Measurements from ENCODE around the gene ADGRA1.

Gene ADGRA1

GRCh38 chr10:133151543-133151972 lies 63.8 kb downstream of the ADGRA1 start:
- DNase-seq: no peak

- DNase-seq: no peak
Observed at GRCh38 chr10:133154411-133154810, 66.7 kb downstream of the ADGRA1 start.

GRCh38 chr10:133154996-133155778 lies 67.5 kb downstream of the ADGRA1 start:
- no peak for DNase-seq

DNA sequence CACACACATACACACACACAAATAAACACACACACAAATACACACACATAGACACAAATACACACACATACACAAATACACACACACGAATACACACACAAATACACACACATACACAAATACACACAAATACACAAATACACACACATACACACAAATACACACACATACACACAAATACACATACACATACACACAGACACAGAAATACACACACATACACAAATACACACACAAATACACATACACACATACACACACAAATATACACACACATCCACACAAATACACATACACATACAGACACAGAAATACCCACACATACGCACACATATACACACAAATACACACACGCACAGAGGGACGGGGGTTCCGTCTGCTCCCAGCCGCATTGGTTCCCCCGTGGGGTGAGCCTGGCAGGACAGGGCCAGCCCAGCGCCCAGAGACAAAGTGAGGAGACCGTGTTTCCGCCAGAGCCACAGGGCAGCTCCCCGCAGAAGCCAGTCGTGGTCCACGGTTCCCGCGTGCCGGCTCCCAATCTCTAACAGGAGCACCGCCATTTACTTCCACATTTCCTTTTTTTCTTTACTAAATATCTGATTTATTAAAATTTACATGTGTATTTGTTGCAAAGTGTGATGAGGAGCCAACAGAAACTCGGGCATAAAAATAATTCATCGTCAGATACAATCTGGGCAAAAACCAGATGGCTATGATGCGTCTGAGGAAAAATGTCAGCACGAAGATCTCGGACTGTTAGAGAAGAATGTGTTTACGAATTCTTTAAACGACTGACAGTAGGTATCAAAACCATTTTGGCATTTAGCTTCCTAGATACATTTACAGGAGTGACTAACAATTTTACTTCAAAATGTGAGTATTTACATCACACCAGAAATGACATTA lies 69.2 kb downstream of the ADGRA1 start:
- no peak for DNase-seq

DNA sequence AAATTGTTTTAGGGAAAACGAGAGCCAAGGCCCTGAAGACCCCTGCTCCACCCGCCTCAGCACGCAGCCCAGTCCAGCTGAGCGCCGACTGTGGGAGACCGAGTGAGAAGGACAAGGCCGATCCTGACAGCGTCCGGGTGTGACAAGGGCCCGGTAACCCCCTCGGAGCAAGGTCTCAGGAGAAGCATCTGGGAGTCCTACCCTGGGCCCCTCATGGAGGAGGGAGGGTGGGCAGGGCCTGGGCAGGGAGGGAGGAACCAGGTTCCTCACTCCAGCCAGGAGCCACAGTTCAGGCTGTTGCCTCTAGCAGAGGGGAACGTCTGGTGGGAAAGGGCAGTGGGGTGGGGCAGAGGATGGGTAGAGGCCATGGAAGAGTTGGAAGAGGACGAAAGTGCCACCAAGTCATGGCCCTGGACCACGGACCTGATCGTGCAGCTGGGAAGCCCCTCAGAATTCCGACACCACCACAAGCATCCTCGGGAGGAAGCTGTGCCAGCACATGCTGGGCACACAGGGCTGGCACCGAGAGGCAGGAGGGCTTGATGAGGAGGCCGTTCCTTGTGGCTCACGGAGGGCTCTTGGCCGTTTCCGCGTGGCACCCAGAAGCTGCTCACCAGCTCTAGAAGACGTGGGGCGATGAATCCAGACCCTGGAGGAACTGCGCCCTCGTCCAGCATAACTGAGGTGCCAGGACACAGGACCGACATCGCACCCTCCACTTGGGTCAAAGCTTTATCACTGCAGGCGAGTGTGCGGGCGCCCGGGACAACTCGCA lies 70.1 kb downstream of the ADGRA1 start:
- no peak for DNase-seq

GRCh38 chr10:133158437-133158755 lies 70.7 kb downstream of the ADGRA1 start:
- DNase-seq: no peak

GRCh38 chr10:133158756-133159610 lies 71.3 kb downstream of the ADGRA1 start:
- no peak for DNase-seq

DNA sequence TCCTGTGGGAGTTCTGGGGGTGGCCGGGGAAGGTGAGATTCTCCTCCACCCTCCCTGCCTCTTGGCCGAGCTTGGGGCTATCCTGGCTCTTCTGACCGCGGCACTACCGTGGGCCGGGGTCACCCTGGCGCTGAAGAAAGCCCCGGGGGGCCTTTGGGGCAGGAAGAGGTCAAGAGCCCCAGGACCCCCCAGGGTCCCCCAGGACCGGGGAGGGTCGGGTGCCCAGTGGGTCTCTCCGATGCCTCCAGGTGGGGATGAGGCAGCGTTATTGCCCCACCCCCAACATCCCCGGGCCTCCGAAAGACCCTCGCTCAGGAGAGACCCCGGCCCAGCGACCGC lies 71.9 kb downstream of the ADGRA1 start:
- DNase-seq: no peak

DNA sequence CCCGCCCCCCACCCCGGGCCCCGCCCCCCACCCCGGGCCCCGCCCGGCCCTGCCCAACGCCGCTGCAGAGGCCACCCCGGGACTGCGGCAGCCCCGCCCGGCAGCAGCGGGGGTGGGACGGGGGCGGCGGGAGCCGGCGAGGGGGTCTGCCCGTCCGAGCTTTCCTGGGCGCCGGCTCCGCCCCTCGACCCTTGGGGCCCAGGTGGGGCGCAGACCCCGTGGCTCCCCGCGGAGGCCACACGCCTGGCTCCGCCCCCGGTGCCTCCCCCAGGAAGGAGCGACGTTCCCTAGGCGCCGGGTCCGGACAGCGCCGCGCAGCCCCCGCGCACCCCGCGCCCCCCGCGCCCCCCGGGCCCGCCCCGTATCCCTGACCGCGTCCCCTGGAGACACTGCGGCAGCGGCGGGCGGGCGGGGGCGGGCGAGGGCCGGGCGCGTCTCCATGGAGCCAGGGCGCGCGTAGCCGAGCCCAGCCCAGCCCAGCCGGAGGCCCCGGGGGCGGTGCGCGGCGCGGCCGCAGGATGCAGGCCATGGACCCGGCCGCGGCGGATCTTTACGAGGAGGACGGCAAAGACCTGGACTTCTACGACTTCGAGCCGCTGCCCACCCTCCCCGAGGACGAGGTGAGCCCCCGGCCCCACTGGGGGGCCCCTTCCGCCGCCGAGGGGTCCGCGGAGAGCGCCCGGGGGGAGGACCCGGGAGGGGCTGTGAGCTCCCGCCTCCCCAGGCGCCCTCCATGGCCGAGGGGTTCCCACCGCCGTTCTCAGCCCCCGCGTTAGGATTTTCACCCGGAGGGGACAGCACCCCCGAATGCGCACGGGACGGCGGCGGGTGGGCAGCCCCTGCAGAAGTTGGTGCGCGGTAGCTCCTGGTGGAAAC lies 72.5 kb downstream of the ADGRA1 start, which contains the start of gene KNDC1:
KNDC1 (plus strand) TSS at position 270 of the 876 bp plus-strand sequence; CDS start at position 519, 249 bp downstream.
- DNase-seq: no peak

GRCh38 chr10:133160826-133161471 lies 73.2 kb downstream of the ADGRA1 start:
- DNase-seq: no peak

- no peak for DNase-seq
Observed at GRCh38 chr10:133161486-133162109, 73.9 kb downstream of the ADGRA1 start.

GRCh38 chr10:133162178-133162909 lies 74.6 kb downstream of the ADGRA1 start:
- DNase-seq: no peak

GRCh38 chr10:133162910-133163856 lies 75.5 kb downstream of the ADGRA1 start:
- DNase-seq: no peak

DNA sequence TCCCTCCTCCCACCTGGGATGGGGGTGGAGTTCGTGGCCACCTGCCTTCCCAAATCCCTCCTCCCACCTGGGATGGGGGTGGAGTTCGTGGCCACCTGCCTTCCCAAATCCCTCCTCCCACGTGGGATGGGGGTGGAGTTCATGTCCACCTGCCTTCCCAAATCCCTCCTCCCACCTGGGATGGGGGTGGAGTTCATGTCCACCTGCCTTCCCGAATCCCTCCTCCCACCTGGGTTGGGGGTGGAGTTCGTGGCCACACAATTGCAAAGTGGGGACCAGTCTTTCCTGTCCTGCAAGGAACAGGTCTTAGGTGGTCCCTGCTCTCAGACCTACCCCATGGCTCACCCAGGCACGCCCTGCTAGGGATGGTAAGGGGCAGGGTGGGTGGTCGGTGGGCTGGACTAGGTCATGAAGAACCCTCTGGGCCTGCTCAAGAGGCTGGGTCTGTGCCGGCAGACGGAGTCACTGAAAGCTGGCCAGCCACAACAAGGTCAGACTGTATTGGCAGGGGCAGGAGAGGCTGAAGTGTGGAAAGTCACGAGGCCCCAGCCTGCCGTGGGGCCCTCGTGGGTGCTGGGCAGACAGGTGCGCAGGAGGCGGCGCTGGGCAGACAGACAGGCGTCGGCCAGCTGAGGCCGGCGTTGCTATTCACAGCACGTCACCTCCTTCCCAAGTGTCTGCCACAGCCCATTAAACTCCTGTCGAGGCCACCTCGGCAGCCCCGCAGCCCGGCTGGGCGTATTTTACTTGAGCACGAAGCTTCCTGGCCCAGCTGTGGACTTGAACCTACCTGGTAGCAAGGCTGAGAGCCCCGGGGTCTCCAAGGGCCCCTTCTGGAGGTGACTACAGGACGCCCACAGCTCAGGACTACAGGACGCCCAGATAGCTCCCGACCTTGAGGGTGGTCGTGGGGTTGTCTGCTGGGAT lies 76.4 kb downstream of the ADGRA1 start:
- no peak for DNase-seq

DNA sequence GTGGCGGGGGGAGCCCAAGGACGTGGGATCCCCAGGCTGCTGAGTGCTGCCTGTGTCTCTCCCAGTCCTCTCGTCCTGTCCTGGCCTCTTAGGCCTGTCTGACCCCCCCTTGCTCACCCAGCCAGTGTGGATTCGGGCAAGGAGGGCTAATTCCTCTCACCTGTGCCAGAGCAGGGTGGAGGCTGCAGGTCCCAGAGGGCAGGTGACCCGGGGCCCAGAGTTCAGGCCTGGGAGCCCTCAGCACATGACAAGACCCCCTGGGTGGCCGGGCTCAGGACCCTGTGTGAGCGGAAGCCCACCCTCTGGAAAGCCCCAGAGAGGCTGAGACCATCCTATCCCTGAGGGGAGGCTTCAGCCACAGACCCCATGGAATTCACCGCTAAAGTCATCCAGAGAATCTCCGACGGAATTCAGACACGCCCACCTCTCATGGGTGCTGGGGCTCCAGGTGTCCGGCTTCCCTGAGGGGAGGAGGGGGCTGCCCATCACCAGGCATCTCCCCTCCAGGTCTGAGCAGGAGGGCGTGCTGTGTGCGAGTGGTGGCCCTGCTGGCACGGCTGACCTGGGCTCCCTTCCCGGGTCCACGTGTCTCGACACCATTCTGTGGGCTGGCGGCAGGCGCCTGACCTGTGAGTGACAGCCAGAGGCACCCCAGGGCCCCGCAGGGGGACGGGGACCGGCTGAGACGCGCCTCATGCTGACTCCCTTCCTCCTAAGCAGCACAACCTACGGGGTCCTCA lies 77.3 kb downstream of the ADGRA1 start:
- no peak for DNase-seq
